CD14-positive monocyte (primary cell): ENCODE measurements around the gene CORO2A. TPM values are rescaled to one million over a fixed set of nuclear protein-coding genes. Genes with fewer than 3 reads are reported as not detected.

Source experiments
- DNase-seq, 3 donors: peaks; one replicate each; pipeline ENCODE4 v3.0.0-alpha.2; 2011 to 2022
- H2AFZ ChIP-seq: 2 replicates; pipeline ENCODE4 v1.6.0; 2012; ENCODE audit warnings: mild to moderate bottlenecking, low read depth, low read length, inconsistent platforms; ENCODE audit not compliant: insufficient read depth, poor library complexity, severe bottlenecking
- H3K27ac ChIP-seq, 2 donors: 1 replicate in 1 of 2; 2 replicates in 1 of 2; pipeline ENCODE4 v1.5.1; 2012 to 2013; ENCODE audit warnings: low read length in 2 of 2, control low read depth in 1 of 2, inconsistent platforms in 1 of 2, low read depth in 1 of 2, mild to moderate bottlenecking in 1 of 2
- H3K27me3 ChIP-seq, 2 donors: one replicate each; pipeline versions ENCODE4 v1.6.0 to v1.6.1; 2011 to 2013; ENCODE audit warnings: low read length in 2 of 2; ENCODE audit not compliant: control insufficient read depth in 2 of 2, insufficient read depth in 2 of 2
- H3K36me3 ChIP-seq, 2 donors: replicated peaks in 1 of 2; 1 replicate in 1 of 2; 2 replicates in 1 of 2; pipeline versions ENCODE4 v1.5.1 to v1.6.1; 2012 to 2013; ENCODE audit warnings: low read length in 2 of 2, control low read depth in 1 of 2, inconsistent platforms in 1 of 2, mild to moderate bottlenecking in 1 of 2; ENCODE audit not compliant: insufficient read depth in 2 of 2, control insufficient read depth in 1 of 2
- H3K4me1 ChIP-seq, 2 donors: 1 replicate in 1 of 2; 2 replicates in 1 of 2; pipeline versions ENCODE4 v1.5.1 to v1.6.1; 2012 to 2013; ENCODE audit warnings: low read length in 2 of 2, control low read depth in 1 of 2, inconsistent platforms in 1 of 2, mild to moderate bottlenecking in 1 of 2, moderate library complexity in 1 of 2; ENCODE audit not compliant: insufficient read depth in 2 of 2, control insufficient read depth in 1 of 2
- H3K4me2 ChIP-seq: replicated peaks from 2 replicates; pipeline ENCODE3; 2012; ENCODE audit warnings: low read length, moderate library complexity, mild to moderate bottlenecking; ENCODE audit not compliant: poor library complexity, severe bottlenecking; ENCODE audit errors: extremely low read depth
- H3K4me3 ChIP-seq, 3 experiments: fragments of 200-600 bp in 1 of 3; sonication (generic) in 1 of 3; replicated peaks in 1 of 3; 1 replicate in 2 of 3; 2 replicates in 1 of 3; pipeline ENCODE4 v1.5.1; 2011 to 2013; ENCODE audit warnings: low read length in 3 of 3, mild to moderate bottlenecking in 3 of 3, control low read depth in 2 of 3, low read depth in 2 of 3, inconsistent platforms in 1 of 3, moderate library complexity in 1 of 3
- H3K79me2 ChIP-seq: 2 replicates; pipeline ENCODE4 v1.6.0; 2012; ENCODE audit warnings: mild to moderate bottlenecking, control low read depth, inconsistent platforms, low read length, moderate library complexity; ENCODE audit not compliant: insufficient read depth
- H3K9ac ChIP-seq: 2 replicates; pipeline ENCODE4 v1.6.0; 2017; ENCODE audit warnings: low read length, mild to moderate bottlenecking; ENCODE audit not compliant: insufficient read depth, poor library complexity, severe bottlenecking
- H3K9me3 ChIP-seq, 2 donors: replicated peaks in 1 of 2; 1 replicate in 1 of 2; 2 replicates in 1 of 2; pipeline versions ENCODE4 v1.5.1 to v1.6.1; 2012 to 2013; ENCODE audit warnings: low read length in 2 of 2, control low read depth in 1 of 2; ENCODE audit not compliant: control insufficient read depth in 1 of 2, insufficient read depth in 1 of 2
- H4K20me1 ChIP-seq: 2 replicates; pipeline ENCODE4 v1.6.0; 2012; ENCODE audit warnings: mild to moderate bottlenecking, low read length, control low read depth, moderate library complexity; ENCODE audit not compliant: insufficient read depth
- H3K27ac Mint-ChIP-seq, 7 donors: one replicate each; pipeline ENCODE4 v1.8.0; 2020; ENCODE audit warnings: mild to moderate bottlenecking in 7 of 7, mixed read lengths in 7 of 7, moderate library complexity in 6 of 7, inconsistent platforms in 2 of 7
- H3K27me3 Mint-ChIP-seq, 3 donors: one replicate each; pipeline ENCODE4 v1.8.0; 2021 to 2022; ENCODE audit warnings: low read depth in 3 of 3, mild to moderate bottlenecking in 3 of 3, mixed read lengths in 3 of 3, moderate library complexity in 3 of 3, inconsistent platforms in 1 of 3
- H3K36me3 Mint-ChIP-seq, 2 donors: one replicate each; pipeline ENCODE4 v1.8.0; 2020; ENCODE audit warnings: mixed read lengths in 2 of 2, inconsistent platforms in 1 of 2, mild to moderate bottlenecking in 1 of 2
- H3K4me1 Mint-ChIP-seq: one replicate; pipeline ENCODE4 v1.8.0; 2020; ENCODE audit warnings: mild to moderate bottlenecking, mixed read lengths
- H3K4me3 Mint-ChIP-seq, 2 donors: one replicate each; pipeline ENCODE4 v1.8.0; 2020; ENCODE audit warnings: mild to moderate bottlenecking in 2 of 2, mixed read lengths in 2 of 2, moderate library complexity in 1 of 2
- H3K9me3 Mint-ChIP-seq, 7 donors: one replicate each; pipeline ENCODE4 v1.8.0; 2020 to 2022; ENCODE audit warnings: mixed read lengths in 7 of 7, mild to moderate bottlenecking in 6 of 7, moderate library complexity in 6 of 7, inconsistent platforms in 2 of 7
- CTCF ChIP-seq: fragments of 200-600 bp; IDR thresholded peaks from one replicate; pipeline ENCODE4 v1.8.0; 2022; ENCODE audit warnings: antibody characterized with exemption, mild to moderate bottlenecking
- WGBS: methylation state at CpG from one replicate; pipeline ENCODE4 v1.1.5; 2013; ENCODE audit warnings: missing lambda C conversion rate; ENCODE audit not compliant: insufficient coverage; 5-methylcytosine and 5-hydroxymethylcytosine counted together
- intact Hi-C, 2 donors: fragments of 100-400 bp; cut with micrococcal nuclease; formaldehyde crosslinking; loops; one replicate each; pipeline versions ENCODE4 v1.15.0 to v1.15.1; 2023
- polyA plus RNA-seq, 3 donors: library from polyadenylated mRNA; depleted of rRNA in 1 of 3; unstranded in 2 of 3; stranded (reverse) in 1 of 3; fragments of 300-500 nt in 2 of 3; fragments of >200 nt in 1 of 3; fragmentation: Illumina TruSeq in 2 of 3; gene quantifications; 1 replicate in 2 of 3; 2 replicates in 1 of 3; pipeline ENCODE4 v1.2.3, GENCODE V29; 2012 to 2021

The CORO2A gene
- polyA plus RNA-seq, 3 donors = 1.2 to 3.5 (median 2.1) TPM

DNA sequence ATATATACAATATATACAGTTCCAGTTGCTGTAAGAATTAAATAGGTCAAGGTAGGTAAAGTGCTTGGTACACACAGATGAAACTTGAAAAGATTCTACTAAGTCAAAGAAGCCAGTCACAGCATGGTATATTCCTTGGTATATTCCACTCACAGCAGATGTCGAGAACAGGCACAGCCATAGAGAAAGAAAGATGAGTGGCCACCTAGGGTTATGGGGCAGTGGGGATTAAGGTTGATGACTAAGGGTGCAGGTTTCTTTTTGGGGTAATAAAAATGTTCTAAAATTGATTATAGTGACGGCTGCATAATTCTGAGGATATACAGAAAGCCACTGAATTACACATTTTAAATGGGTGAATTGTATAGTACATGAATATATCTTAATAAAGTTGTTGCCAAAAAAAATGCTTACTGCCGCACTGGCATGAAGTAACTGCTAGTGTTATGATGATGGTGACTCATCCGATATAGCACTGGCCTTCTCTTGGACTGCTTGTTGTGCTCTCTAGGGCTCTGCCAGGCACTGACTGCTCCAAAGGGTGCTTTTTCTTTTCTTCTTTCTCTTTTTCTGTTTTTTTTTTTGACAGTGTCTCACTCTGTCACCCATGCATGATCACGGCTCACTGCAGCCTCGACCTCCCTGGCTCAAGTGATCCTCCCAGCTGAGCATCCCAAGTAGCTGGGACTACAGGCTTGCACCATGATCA is 39.5 kb upstream of the CORO2A start:
- 90% methylated on average over 3 of the region's 6 CpGs for WGBS
- peaks cover 83 to 98% of the 10 kb centered on the region in 2 donors for H3K36me3 ChIP-seq
- H3K4me2 ChIP-seq = no peak overlapping the region
- TF ChIP-seq CTCF = no peak
- H3K27ac Mint-ChIP-seq = peak overlapping the region in 5 of 7 donors; percentile 21 to 88 (median 59)
- H3K9me3 Mint-ChIP-seq = no peaks in the 10 kb centered on the region
- no peaks in the 10 kb centered on the region for H3K27me3 ChIP-seq
- peaks cover 83 to 96% of the 10 kb centered on the region in 2 donors for H3K36me3 Mint-ChIP-seq
- H3K9ac ChIP-seq = no peak overlapping the region
- DNase-seq = no peak
- H3K27ac ChIP-seq = peak overlapping the region in 1 of 2 donors; percentile 52
- H3K4me3 ChIP-seq = no peak overlapping the region
- H3K4me1 ChIP-seq = peaks cover 4% of the 10 kb centered on the region in 2 donors
- intact Hi-C loops = no loop called here
- peaks cover 16% of the 10 kb centered on the region for H3K4me1 Mint-ChIP-seq
- H4K20me1 ChIP-seq = peaks cover 66% of the 10 kb centered on the region
- no peak overlapping the region for H3K4me3 Mint-ChIP-seq
- H3K79me2 ChIP-seq = peaks cover 48% of the 10 kb centered on the region
- no peaks in the 10 kb centered on the region for H3K27me3 Mint-ChIP-seq
- no peaks in the 10 kb centered on the region for H3K9me3 ChIP-seq
- no peak overlapping the region for H2AFZ ChIP-seq

DNA sequence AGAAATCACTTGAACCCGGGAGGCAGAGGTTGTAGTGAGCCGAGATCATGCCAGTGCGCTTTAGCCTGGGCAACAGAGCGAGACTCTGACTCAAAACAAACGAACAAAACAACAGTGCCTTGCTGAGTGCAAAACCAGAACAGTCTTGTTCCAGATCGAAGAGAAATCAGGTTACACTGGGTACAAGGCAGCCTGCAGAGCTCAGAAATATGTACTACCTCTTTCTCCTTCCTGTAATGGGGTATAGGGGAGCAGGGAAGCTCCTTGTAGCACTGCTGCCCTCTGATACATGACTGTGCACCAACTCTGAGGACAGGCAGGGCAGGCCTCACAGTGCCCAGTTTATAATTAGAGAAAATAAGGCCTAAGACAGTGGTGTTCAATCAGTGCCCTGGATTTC is 38.4 kb upstream of the CORO2A start:
- peaks cover 36% of the 10 kb centered on the region for H3K79me2 ChIP-seq
- H3K9me3 Mint-ChIP-seq = no peaks in the 10 kb centered on the region
- DNase-seq = no peak
- no peak overlapping the region for H3K9ac ChIP-seq
- no peaks in the 10 kb centered on the region for H3K27me3 Mint-ChIP-seq
- H3K4me3 ChIP-seq = no peak overlapping the region
- H2AFZ ChIP-seq = no peak overlapping the region
- H4K20me1 ChIP-seq = peaks cover 63% of the 10 kb centered on the region
- TF ChIP-seq CTCF = no peak
- peak overlapping the region in 6 of 7 donors; percentile 71 to 89 (median 82) for H3K27ac Mint-ChIP-seq
- H3K4me1 ChIP-seq = no peaks in the 10 kb centered on the region
- no peak overlapping the region for H3K4me3 Mint-ChIP-seq
- H3K27me3 ChIP-seq = no peaks in the 10 kb centered on the region
- peaks cover 13% of the 10 kb centered on the region for H3K4me1 Mint-ChIP-seq
- peak overlapping the region in 1 of 2 donors; percentile 52 for H3K27ac ChIP-seq
- no peaks in the 10 kb centered on the region for H3K9me3 ChIP-seq
- no peak overlapping the region for H3K4me2 ChIP-seq
- H3K36me3 Mint-ChIP-seq = peaks cover 88 to 96% of the 10 kb centered on the region in 2 donors
- H3K36me3 ChIP-seq = peaks cover 88 to 100% of the 10 kb centered on the region in 2 donors
- intact Hi-C loops = no loop called here
- WGBS = 100% methylated on average over 1 of the region's 6 CpGs
